Body of pancreas (tissue), 4 donors: ENCODE measurements around the gene AKAP13. TPM values are rescaled to one million over a fixed set of nuclear protein-coding genes. Genes with fewer than 3 reads are reported as not detected.
A peak's percentile ranks its signal among the peaks of the same experiment; 100 is the strongest.
"Not testable (repeated sequence)": the region's sequence is repeated elsewhere in the genome, so short reads cannot be mapped to it uniquely, and the experiment has no call there.

Experiments used
- ATAC-seq: fragments of 150-250 bp; one replicate; pipeline ENCODE4 v1.9.1; 2016
- DNase-seq, 4 donors: peaks; one replicate each; pipeline ENCODE4 v3.0.0-alpha.2; 2019
- H3K27ac ChIP-seq, 4 donors: fragments of 200-600 bp; sonication (generic); 1 replicate in 3 of 4; 2 replicates in 1 of 4; pipeline versions ENCODE4 v1.5.1 to v1.6.1; 2016 to 2019; ENCODE audit warnings: mild to moderate bottlenecking in 1 of 4, mixed read lengths in 1 of 4, moderate library complexity in 1 of 4
- H3K27me3 ChIP-seq, 2 donors: fragments of 200-600 bp; sonication (generic); one replicate each; pipeline ENCODE4 v1.6.0; 2016; ENCODE audit warnings: mild to moderate bottlenecking in 1 of 2
- H3K36me3 ChIP-seq, 2 donors: fragments of 200-600 bp; sonication (generic); replicated peaks in 1 of 2; 2 replicates each; pipeline ENCODE4 v1.5.1; 2016; ENCODE audit warnings: low read depth in 2 of 2; ENCODE audit not compliant: insufficient read depth in 1 of 2
- H3K4me1 ChIP-seq: fragments of 200-600 bp; sonication (generic); one replicate; pipeline ENCODE4 v1.6.0; 2016
- H3K4me3 ChIP-seq, 2 donors: fragments of 200-600 bp; sonication (generic); 1 replicate in 1 of 2; 2 replicates in 1 of 2; pipeline ENCODE4 v1.5.1; 2016 to 2019
- H3K9me3 ChIP-seq, 3 donors: fragments of 200-600 bp; sonication (generic); 1 replicate in 2 of 3; 2 replicates in 1 of 3; pipeline ENCODE4 v1.5.1; 2016
- CTCF ChIP-seq, 7 experiments: fragments of 450-650 bp in 4 of 7; fragments of 200-600 bp in 3 of 7; sonication (generic) in 3 of 7; IDR thresholded peaks; one replicate each; pipeline ENCODE4 v1.5.1; 2016 to 2019; ENCODE audit warnings: antibody characterized with exemption in 7 of 7
- POLR2A ChIP-seq, 3 donors: fragments of 450-650 bp; IDR thresholded peaks; one replicate each; pipeline ENCODE4 v1.6.1; 2016; ENCODE audit warnings: antibody characterized with exemption in 3 of 3, mild to moderate bottlenecking in 2 of 3
- WGBS, 2 donors: methylation state at CpG; one replicate each; pipeline ENCODE4 v1.1.5; 2017; 5-methylcytosine and 5-hydroxymethylcytosine counted together
- intact Hi-C: fragments of 100-400 bp; cut with DNase I; formaldehyde crosslinking; loops from one replicate; pipeline ENCODE4 v1.15.1; 2023
- total RNA-seq, 2 donors: library from RNA; depleted of rRNA; stranded (reverse); fragments of >200 nt; gene quantifications; one replicate each; pipeline ENCODE4 v1.1.0, GENCODE V29; 2016

Gene AKAP13
- total RNA-seq, 2 donors from 2014 or later = 102 to 160 TPM

GRCh38 chr15:85658816-85659215 lies 278.4 kb downstream of the AKAP13 start:
- intact Hi-C loops = no loop called here
- no peaks in the 10 kb centered on the region for H3K27me3 ChIP-seq
- H3K9me3 ChIP-seq = no peaks in the 10 kb centered on the region
- ATAC-seq = no peak
- H3K4me1 ChIP-seq = no peaks in the 10 kb centered on the region
- TF ChIP-seq CTCF (IDR thresholded peaks at IDR 0.05) (no peak), POLR2A (IDR thresholded peaks at IDR 0.05) (no peak)
- H3K36me3 ChIP-seq = peaks cover 0 to 41% of the 10 kb centered on the region in 2 donors
- 83 to 88% methylated on average over 3 of the region's 3 CpGs for WGBS, 2 donors
- no peak overlapping the region for H3K4me3 ChIP-seq
- DNase-seq = no peak
- no peak overlapping the region for H3K27ac ChIP-seq

GRCh38 chr15:85661859-85662258 lies 281.5 kb downstream of the AKAP13 start:
- Histone ChIP-seq H3K36me3 (peaks cover 3 to 34% of the 10 kb centered on the region in 2 donors), H3K4me1 (peaks cover 5% of the 10 kb centered on the region), H3K9me3 (no peaks in the 10 kb centered on the region), H3K27me3 (no peaks in the 10 kb centered on the region), H3K27ac (no peak overlapping the region), H3K4me3 (no peak overlapping the region)
- 92 to 93% methylated on average over 3 of the region's 3 CpGs for WGBS, 2 donors
- no peak for DNase-seq
- TF ChIP-seq CTCF (IDR thresholded peaks at IDR 0.05) (no peak), POLR2A (IDR thresholded peaks at IDR 0.05) (no peak)
- ATAC-seq = no peak
- intact Hi-C loops = no loop called here

GRCh38 chr15:85665677-85666076 lies 285.3 kb downstream of the AKAP13 start:
- ATAC-seq, H3K27ac ChIP-seq, H3K9me3 ChIP-seq, intact Hi-C loops, DNase-seq, H3K4me3 ChIP-seq, H3K27me3 ChIP-seq: not testable (repeated sequence)
- peaks cover 24% of the 10 kb centered on the region for H3K4me1 ChIP-seq
- WGBS, 2 donors = 96 to 100% methylated on average over 6 of the region's 6 CpGs
- peaks cover 3 to 31% of the 10 kb centered on the region in 2 donors for H3K36me3 ChIP-seq

GRCh38 chr15:85667491-85668424 lies 287.4 kb downstream of the AKAP13 start:
- peak overlapping the region; percentile 20 to 87 (median 75) for H3K27ac ChIP-seq
- H3K36me3 ChIP-seq = peaks cover 3 to 28% of the 10 kb centered on the region in 2 donors
- 38 to 39% methylated on average over 5 of the region's 5 CpGs for WGBS, 2 donors
- peak; percentile 40 to 83 (median 56) for DNase-seq
- H3K9me3 ChIP-seq = no peaks in the 10 kb centered on the region
- TF ChIP-seq CTCF (IDR thresholded peaks at IDR 0.05) = no peak
- peak in 1 of 3 donors; percentile 12 for TF ChIP-seq POLR2A (IDR thresholded peaks at IDR 0.05)
- no peaks in the 10 kb centered on the region for H3K27me3 ChIP-seq
- peak; percentile 96 for ATAC-seq
- no peak overlapping the region for H3K4me3 ChIP-seq
- intact Hi-C loops = no loop called here
- peaks cover 24% of the 10 kb centered on the region for H3K4me1 ChIP-seq

- Histone ChIP-seq H3K36me3 (peaks cover 0 to 20% of the 10 kb centered on the region in 2 donors), H3K9me3 (no peaks in the 10 kb centered on the region), H3K4me1 (peaks cover 24% of the 10 kb centered on the region), H3K4me3 (no peak overlapping the region), H3K27ac (peak overlapping the region in 1 of 4 donors; percentile 20), H3K27me3 (no peaks in the 10 kb centered on the region)
- intact Hi-C loops = no loop called here
- WGBS, 2 donors = 83 to 85% methylated on average over 1 of the region's 1 CpG
- TF ChIP-seq CTCF (IDR thresholded peaks at IDR 0.05) = no peak
- no peak for TF ChIP-seq POLR2A (IDR thresholded peaks at IDR 0.05)
- DNase-seq (no peak), ATAC-seq (no peak)
Measured at GRCh38 chr15:85671156-85671555, 290.8 kb downstream of the AKAP13 start.
